GM19324 (cell line): ENCODE measurements around the gene LARGE2.
"Not testable (repeated sequence)": the region's sequence is repeated elsewhere in the genome, so short reads cannot be mapped to it uniquely, and the experiment has no call there.

Source experiments
- ATAC-seq: cut with Tn5 transposase; IDR thresholded peaks from one replicate; pipeline ENCODE4 v1.9.1; 2021; ENCODE audit warnings: mild to moderate bottlenecking, moderate library complexity; ENCODE audit not compliant: unreplicated experiment, low FRiP score

The LARGE2 gene

DNA sequence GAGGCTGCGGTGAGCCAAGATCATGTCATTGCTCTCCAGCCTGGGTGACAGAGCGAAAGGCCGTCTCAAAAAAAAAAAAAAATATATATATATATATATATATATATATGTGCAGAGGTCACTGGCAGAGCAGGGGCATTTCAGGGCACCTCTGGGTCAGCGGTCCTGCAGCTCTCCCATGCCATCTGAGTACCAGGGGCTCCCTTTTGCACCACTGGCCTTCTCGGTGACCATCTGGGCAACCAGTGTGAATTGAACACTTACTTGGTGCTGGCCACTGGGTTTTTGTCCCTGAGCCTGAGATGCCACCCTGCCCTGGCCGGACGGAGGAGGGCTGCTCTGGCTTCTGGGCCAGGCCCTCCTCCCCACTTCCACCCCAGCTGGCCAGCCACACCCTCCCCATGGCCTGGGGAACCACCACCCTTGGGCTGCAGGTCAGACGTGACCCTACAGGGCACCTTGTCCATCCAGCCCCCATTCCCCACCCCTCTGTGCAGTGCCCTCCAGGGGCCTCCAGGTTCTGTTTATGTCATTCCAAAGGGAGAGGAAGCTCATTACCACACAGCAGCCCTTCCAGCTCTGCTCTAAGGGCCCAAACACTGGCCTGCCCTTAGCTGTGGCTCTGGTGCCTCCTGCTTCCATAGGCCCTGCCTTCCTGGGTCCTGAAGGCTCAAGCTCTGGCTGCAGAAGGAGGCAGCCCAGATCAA is 26.8 kb upstream of the LARGE2 start:
- no peak for ATAC-seq

DNA sequence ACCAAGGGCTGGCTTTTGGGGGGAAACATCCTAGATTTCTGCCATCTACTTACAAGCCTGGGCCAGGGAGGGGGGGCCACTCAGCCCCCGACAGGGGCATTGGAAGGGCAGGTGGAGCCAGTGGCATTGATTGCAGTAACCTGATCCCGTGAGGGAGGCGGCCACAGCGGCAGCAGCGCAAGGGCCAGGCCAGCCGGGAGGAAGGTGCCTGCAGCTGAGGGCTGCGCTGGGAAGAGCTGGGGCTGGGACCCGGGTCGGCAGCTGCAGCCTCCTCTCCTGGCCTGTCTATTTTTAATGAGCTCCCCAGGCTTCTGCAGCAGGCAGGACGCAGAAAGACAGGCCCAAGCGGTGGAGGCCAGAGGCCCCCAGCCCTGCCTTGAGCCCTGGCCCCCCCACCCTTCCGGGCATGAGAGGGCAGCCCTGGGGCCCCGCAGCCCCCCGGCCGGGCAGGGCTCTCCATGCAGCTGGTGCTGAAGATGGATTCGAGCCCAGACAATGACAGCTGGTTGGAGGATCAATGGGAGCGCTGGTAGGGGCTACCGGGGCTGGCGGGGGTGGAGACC is 26.0 kb upstream of the LARGE2 start:
- no peak for ATAC-seq

DNA sequence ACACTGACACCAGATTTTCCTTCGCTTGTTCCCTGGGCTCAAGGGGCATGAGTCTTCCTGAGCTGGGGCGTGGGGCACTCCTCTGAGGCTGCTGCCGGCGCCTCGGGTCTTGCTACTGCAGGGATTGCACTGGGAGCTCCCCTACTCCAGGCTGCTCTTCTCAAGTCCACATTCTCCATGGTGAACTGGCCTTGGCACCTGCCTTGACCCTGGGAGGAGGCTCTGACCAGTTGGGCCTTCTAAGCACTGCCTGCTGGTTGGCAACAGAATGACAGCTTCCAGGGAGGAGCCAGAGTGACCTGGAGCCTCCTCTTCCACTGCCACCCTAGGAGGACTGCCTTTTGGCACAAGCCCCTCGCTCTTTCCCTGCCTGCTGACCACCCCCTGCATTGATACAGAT is 24.9 kb upstream of the LARGE2 start:
- ATAC-seq: no peak

DNA sequence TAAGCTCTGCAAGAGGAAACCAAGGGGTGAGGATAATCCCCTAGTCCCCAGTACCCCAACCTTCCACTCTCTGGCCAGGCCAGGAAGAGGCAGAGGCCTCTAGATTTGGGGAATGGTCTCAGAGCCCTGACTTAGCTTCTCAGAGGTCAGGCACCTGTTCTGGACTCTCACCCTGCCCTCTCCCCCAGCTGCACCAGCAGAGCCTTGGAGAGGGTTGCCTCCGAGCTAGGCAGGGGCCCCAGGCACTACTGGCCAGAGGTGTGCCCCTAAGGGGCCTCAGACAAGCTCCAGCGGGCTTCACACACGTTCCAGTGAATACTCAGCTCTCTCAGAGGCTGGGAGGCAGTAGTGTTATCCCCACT is 23.4 kb upstream of the LARGE2 start:
- no peak for ATAC-seq

DNA sequence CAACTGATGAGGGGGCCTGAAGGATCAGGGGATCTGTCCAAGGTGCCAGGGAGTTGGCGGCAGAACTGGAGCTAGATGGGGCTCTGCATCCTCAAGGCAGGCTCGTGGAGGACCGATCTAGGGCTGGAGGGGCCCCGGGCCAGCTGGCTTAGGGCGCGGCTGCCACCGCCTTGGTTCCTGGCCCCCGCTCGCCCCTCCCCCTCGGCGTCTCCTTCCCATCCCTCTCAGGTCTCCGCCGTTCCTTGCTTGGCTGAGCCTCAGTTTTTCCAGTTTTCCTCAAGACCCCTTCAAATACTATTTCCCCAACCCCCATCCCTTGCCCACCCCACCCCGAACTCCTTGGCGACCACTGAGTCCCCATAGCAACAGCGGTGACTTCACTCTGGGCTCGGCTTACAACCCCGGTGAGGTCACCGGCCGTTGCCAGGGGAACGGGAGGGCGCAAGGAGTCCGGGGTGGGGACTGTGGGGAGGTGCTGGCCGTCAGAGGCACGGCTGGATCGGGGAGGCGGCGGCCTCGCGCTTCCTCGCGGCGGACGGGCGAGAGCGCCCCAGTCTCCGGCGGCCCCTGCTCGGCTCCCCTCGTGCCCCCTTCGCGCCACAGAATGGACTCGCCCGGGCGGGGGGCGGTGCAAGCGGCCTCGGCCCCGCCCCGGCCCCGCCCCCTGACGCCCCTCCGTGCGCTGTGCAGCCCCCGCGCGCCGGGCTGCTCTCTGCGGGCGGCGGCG is 22.8 kb upstream of the LARGE2 start:
- ATAC-seq: no peak

DNA sequence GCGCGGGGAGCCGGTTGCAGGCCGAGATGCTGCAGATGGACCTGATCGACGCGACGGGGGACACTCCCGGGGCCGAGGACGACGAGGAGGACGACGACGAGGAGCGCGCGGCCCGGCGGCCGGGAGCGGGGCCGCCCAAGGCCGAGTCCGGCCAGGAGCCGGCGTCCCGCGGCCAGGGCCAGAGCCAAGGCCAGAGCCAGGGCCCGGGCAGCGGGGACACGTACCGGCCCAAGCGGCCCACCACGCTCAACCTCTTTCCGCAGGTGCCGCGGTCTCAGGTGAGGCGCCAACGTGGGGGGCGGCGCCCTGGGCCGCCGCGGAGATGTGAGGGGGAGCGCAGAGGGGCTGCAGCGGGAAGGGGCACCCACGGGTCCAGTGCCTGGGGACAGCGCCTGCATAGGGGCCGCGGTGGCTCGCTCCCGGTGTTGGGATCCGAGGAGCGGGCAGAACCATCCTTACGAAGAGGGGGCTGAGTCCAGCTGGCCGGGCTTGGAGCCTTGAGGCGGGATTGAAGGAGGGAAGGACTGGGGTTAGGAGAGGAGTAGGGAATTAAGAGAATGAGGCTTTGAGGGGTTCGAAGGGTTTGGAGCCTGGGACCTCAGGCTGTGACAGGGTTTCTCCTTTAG is 22.2 kb upstream of the LARGE2 start:
- ATAC-seq: not testable (repeated sequence)

GRCh38 chr11:45900916-45901617 is 21.4 kb upstream of the LARGE2 start:
- no peak for ATAC-seq

GRCh38 chr11:45901626-45902025 is 20.8 kb upstream of the LARGE2 start:
- no peak for ATAC-seq

DNA sequence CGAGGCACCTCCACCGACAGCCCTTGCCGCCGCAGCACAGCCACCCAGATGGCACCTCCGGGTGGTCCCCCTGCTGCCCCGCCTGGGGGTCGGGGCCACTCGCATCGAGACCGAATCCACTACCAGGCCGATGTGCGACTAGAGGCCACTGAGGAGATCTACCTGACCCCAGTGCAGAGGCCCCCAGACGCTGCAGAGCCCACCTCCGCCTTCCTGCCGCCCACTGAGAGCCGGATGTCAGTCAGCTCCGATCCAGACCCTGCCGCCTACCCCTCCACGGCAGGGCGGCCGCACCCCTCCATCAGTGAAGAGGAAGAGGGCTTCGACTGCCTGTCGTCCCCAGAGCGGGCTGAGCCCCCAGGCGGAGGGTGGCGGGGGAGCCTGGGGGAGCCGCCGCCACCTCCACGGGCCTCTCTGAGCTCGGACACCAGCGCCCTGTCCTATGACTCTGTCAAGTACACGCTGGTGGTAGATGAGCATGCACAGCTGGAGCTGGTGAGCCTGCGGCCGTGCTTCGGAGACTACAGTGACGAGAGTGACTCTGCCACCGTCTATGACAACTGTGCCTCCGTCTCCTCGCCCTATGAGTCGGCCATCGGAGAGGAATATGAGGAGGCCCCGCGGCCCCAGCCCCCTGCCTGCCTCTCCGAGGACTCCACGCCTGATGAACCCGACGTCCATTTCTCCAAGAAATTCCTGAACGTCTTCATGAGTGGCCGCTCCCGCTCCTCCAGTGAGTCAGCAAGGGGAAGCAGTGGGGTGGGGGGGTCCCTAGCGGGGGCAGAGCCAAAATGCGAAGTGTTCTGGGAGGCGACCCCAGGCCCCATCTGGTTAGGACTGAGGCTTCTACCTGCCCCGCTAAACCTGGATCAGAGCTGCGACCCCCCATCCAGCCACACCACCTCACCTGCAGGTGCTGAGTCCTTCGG is 19.7 kb upstream of the LARGE2 start:
- no peak for ATAC-seq

DNA sequence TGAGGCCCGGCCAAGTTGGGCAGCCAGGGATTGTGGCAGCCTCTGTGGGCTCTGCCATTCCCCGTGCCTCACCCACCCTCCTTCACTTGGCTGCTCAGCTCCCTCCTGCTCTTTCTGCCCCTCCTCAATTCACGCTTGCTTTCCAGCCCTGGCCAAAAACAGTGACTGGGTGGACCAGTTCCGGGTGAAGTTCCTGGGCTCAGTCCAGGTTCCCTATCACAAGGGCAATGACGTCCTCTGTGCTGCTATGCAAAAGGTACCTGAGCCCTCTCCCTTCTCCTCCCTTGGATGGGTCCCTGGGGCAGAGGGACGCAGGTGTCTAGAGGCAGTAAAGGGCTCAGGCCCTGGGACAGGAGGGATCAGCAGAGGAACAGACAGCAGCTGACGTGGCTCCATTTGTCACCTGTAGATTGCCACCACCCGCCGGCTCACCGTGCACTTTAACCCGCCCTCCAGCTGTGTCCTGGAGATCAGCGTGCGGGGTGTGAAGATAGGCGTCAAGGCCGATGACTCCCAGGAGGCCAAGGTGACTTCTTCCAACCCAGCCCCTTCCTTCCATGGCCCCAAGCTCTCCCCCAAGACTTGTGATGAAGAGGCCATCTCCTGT is 18.0 kb upstream of the LARGE2 start:
- no peak for ATAC-seq

DNA sequence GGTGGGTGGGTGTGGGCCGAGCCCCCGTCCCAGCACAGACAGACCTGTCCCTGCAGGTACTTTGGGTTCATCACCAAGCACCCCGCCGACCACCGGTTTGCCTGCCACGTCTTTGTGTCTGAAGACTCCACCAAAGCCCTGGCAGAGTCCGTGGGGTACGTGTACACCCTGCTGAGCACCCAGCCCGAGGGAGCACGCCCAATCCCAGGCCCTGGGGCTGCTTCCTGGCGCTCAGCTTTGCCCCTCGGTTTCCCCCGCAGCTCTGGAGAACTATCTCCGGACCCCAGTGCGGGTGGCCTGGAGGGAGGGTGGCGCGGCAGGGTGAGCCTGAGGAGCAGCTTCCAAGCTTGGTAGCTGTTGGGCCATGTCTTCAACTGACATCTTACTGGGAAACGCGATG is 17.4 kb upstream of the LARGE2 start:
- ATAC-seq: no peak

DNA sequence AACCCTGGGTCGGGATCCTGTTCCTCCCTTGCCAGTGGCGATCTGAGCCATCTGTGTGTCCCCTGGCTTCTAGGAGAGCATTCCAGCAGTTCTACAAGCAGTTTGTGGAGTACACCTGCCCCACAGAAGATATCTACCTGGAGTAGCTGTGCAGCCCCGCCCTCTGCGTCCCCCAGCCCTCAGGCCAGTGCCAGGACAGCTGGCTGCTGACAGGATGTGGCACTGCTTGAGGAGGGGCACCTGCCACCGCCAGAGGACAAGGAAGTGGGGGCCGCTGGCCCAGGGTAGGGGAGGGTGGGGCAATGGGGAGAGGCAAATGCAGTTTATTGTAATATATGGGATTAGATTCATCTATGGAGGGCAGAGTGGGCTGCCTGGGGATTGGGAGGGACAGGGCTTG is 16.9 kb upstream of the LARGE2 start:
- ATAC-seq: not testable (repeated sequence)

DNA sequence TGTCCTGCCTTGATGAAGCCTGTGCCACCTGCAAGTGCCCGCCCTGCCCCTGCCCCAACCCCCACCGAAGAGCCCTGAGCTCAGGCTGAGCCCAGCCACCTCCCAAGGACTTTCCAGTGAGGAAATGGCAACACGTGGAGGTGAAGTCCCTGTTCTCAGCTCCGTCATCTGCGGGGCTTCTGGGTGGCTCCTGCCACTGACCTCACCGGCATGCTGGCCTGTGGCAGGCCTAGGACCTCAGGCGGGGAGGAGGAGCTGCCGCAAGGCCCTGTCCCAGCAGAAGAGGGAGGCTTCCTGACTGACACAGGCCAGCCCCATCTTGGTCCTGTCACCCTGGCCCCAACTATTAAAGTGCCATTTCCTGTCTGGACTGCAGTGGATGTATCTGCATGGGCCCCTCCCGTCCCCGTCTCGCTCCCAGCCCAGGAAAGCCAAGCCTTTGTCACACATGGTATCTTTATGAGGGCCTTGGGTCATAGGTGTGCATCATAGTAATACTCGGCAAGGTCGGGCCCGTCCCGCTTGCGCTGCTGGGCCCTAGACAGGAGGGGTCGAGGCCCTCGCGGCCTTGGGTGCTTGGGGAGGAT is 16.3 kb upstream of the LARGE2 start:
- no peak for ATAC-seq

DNA sequence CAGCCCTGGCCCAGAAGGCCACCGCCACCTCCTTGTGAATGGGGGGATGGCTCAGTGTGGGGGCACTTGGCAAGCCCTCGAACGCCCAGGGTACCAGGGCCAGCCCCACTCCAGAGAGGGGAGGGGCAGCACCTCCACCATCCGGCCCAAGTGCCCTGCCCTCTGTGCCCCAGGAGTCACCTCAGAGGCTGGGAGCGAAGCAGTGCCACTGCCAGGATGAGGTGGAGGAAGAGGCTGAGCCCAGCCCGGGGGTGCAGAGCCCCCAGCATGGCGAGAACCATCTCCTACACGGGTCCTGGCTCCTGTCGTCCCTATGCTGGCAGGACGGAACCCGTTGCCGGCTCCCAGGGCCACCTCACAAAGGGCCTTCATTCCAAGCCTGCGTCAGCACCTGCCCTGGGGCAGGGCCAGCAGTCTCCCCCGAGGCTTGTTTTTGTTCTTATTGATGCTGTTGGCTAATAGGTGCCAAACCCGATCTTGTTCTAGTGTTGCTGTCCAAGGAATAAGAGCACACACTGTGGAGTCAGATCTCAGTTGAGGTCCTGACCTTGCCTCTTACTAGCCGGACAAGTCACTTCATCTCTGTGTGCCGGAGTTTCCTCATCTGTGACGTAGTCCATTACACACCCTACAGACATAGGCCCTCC is 15.4 kb upstream of the LARGE2 start, which contains the start of gene FREY1:
TSS of gene FREY1 (minus strand) at position 307 of the 647 bp plus-strand sequence. CDS start at position 281, 26 bp downstream.
- ATAC-seq: no peak

- ATAC-seq: no peak
Measured at GRCh38 chr11:45907911-45908370, 14.5 kb upstream of the LARGE2 start.

DNA sequence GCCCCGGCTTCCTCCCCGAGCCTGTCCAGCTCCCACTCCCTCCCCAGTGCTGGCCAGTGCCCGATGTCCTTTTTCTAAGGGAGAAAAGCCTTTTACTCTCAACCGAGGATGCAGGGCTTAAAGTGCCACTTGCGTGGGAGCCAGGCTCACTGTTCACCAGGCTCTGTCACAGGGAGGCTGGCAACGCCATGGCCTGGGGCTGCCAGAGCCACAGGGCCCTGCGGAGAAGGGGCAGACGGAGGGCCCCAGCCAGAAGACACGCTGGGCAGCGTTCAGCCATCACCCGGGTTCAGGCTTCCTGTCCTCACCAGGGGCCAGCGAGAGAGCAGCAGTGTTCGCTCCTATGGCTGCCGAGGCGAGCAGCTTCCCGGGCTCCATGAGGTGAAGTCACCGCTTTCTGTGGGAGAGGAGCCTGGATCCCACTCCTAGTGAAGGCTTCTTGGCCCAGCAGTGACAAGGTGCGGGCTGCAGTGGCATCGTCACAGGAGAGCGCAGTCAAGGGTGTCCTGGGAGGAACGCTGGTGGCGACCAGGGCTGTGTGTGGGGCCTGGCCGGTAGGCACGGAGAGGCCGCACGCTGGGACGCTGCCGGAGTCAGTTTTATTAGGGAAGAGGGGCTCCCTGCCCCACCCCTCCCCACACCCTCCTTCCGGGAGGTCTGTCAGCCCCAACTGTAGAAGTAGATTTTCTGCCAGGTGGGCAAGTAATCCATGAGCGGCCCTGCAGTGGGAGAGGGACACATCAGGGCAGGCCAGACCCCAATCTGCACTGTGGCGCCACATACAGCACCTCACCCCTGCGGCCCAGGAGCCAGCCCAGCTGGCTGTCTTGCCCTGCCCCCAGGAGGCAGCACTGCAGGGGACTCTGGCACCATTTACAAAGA is 12.6 kb upstream of the LARGE2 start:
- no peak for ATAC-seq

GRCh38 chr11:45910623-45911022 is 11.8 kb upstream of the LARGE2 start:
- no peak for ATAC-seq
